Stimulated activated CD4-positive, alpha-beta T cell treated with anti-CD3 and anti-CD28 coated beads, Interleukin-15, amount 100 ng/mL, for 1 hour (primary cell): ENCODE results near the gene NMUR1.
"Not testable (repeated sequence)": the region's sequence is repeated elsewhere in the genome, so short reads cannot be mapped to it uniquely, and the experiment has no call there.

Source experiments
- DNase-seq, 2 donors: peaks; one replicate each; pipeline ENCODE4 v3.0.0-alpha.2; 2020; ENCODE audit warnings: low read depth in 1 of 2, low spot score in 1 of 2

NMUR1 gene

GRCh38 chr2:231530099-231531011 lies at the start of gene NMUR1:
NMUR1 (minus strand) TSS chr2:231530445; CDS start chr2:231530361, 84 bp downstream.
- peak; percentile 47 to 63 for DNase-seq

GRCh38 chr2:231579560-231579959 lies 49.3 kb upstream of the NMUR1 start:
- DNase-seq: no peak

GRCh38 chr2:231578655-231579054 lies 48.4 kb upstream of the NMUR1 start:
- not testable (repeated sequence) for DNase-seq

- no peak for DNase-seq
Observed at GRCh38 chr2:231576465-231576864, 46.2 kb upstream of the NMUR1 start.

GRCh38 chr2:231575612-231576256 lies 45.5 kb upstream of the NMUR1 start:
- no peak for DNase-seq

- DNase-seq: no peak
Observed at GRCh38 chr2:231573698-231574421, 43.6 kb upstream of the NMUR1 start.

GRCh38 chr2:231573096-231573495 lies 42.9 kb upstream of the NMUR1 start:
- no peak for DNase-seq

- DNase-seq: no peak
Observed at GRCh38 chr2:231571661-231572191, 41.5 kb upstream of the NMUR1 start.

GRCh38 chr2:231570915-231571314 lies 40.7 kb upstream of the NMUR1 start:
- not testable (repeated sequence) for DNase-seq

- no peak for DNase-seq
Observed at GRCh38 chr2:231568785-231569435, 38.7 kb upstream of the NMUR1 start.

- DNase-seq: no peak
Observed at GRCh38 chr2:231568098-231568784, 38.0 kb upstream of the NMUR1 start.

- no peak for DNase-seq
Observed at GRCh38 chr2:231567159-231567558, 36.9 kb upstream of the NMUR1 start.

GRCh38 chr2:231565887-231566594 lies 35.8 kb upstream of the NMUR1 start:
- DNase-seq: no peak

- no peak for DNase-seq
Observed at GRCh38 chr2:231563378-231563961, 33.2 kb upstream of the NMUR1 start.

GRCh38 chr2:231557571-231558217 lies 27.4 kb upstream of the NMUR1 start:
- peak in 1 of 2 donors; percentile 20 for DNase-seq

- DNase-seq: no peak
Observed at GRCh38 chr2:231556981-231557380, 26.7 kb upstream of the NMUR1 start.

GRCh38 chr2:231556496-231556895 lies 26.3 kb upstream of the NMUR1 start:
- DNase-seq: not testable (repeated sequence)

GRCh38 chr2:231554748-231555545 lies 24.7 kb upstream of the NMUR1 start:
- DNase-seq: no peak
